Endothelial cell (in vitro differentiated cells): ENCODE results near the gene AQP5. TPM values are rescaled to one million over a fixed set of nuclear protein-coding genes. Genes with fewer than 3 reads are reported as not detected.
"Not testable (repeated sequence)": the region's sequence is repeated elsewhere in the genome, so short reads cannot be mapped to it uniquely, and the experiment has no call there.

ENCODE experiments used
- DNase-seq: peaks from one replicate; pipeline ENCODE4 v3.0.0; 2021; ENCODE audit warnings: low spot score
- H3K27ac Mint-ChIP-seq: one replicate; pipeline ENCODE4 v1.8.0; 2021; ENCODE audit warnings: mixed read lengths, inconsistent platforms; ENCODE audit not compliant: unreplicated experiment
- H3K27me3 Mint-ChIP-seq: one replicate; pipeline ENCODE4 v1.8.0; 2021; ENCODE audit warnings: mild to moderate bottlenecking, moderate library complexity, mixed read lengths, inconsistent platforms; ENCODE audit not compliant: unreplicated experiment
- H3K36me3 Mint-ChIP-seq: one replicate; pipeline ENCODE4 v1.8.0; 2021; ENCODE audit warnings: mild to moderate bottlenecking, low read depth, mixed read lengths, inconsistent platforms; ENCODE audit not compliant: unreplicated experiment
- H3K4me1 Mint-ChIP-seq: one replicate; pipeline ENCODE4 v1.8.0; 2021; ENCODE audit warnings: mild to moderate bottlenecking, mixed read lengths, inconsistent platforms; ENCODE audit not compliant: unreplicated experiment
- H3K4me3 Mint-ChIP-seq: one replicate; pipeline ENCODE4 v1.8.0; 2021; ENCODE audit warnings: mild to moderate bottlenecking, mixed read lengths, inconsistent platforms; ENCODE audit not compliant: unreplicated experiment
- H3K9me3 Mint-ChIP-seq: one replicate; pipeline ENCODE4 v1.8.0; 2021; ENCODE audit warnings: mixed read lengths, inconsistent platforms; ENCODE audit not compliant: unreplicated experiment
- CTCF ChIP-seq: fragments of 200-600 bp; sonication (generic); IDR thresholded peaks from one replicate; pipeline ENCODE4 v1.5.0; 2021; ENCODE audit warnings: antibody characterized with exemption; ENCODE audit not compliant: unreplicated experiment
- total RNA-seq: library from RNA; stranded (reverse); fragmentation: NEBNext Ultra II Directional; extraction: Animal tissue kit (Norgen Biotek cat#: 25700); gene quantifications from one replicate; pipeline ENCODE4 v1.2.1, GENCODE V29; 2021; ENCODE audit not compliant: unreplicated experiment

Gene AQP5
- total RNA-seq, 1 donor from 2014 or later: 0.26 TPM

DNA sequence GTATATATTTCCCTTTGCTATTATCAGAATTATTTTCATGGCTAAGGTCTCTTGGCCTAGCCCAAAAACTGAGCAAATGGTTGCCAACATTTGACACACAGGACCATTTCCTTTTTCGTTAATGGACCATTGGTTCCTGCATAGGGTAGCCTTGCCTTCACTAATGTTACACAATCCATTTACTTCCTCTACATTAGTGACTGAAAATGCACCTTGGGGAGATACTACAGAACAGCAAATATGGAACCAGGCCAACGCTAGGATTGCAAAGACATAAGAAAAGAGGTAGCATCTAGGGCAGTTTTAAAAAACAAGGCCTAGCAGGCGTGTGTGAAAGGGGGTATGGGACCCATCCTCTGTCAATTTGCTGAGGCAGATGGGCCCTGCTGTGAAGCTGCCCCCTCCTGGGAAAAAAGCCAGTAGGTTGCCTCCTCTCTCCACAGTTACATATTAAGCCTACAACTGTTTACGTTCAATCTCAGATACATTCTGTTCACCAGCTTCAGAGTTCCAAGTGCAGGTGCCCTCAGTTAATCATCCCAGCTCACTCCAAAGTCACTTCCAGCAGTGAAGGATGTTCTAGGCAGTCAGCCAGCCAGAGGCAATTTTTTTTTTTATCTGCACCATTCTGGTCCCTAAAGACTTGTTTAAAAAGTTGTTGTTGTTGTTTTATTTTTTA lies 26.1 kb downstream of the AQP5 start:
- peaks cover 8% of the 10 kb centered on the region for H3K36me3 Mint-ChIP-seq

GRCh38 chr12:49989400-49989799 lies 27.7 kb downstream of the AQP5 start:
- H3K36me3 Mint-ChIP-seq: peaks cover 13% of the 10 kb centered on the region
- not testable (repeated sequence) for DNase-seq, H3K27me3 Mint-ChIP-seq, H3K4me3 Mint-ChIP-seq, H3K9me3 Mint-ChIP-seq, H3K27ac Mint-ChIP-seq, H3K4me1 Mint-ChIP-seq

More for the DNA sequence above, 26.1 kb downstream of the AQP5 start:
- Mint-ChIP-seq H3K27ac (no peak overlapping the region), H3K4me3 (no peak overlapping the region), H3K4me1 (peaks cover 11% of the 10 kb centered on the region), H3K9me3 (no peaks in the 10 kb centered on the region), H3K27me3 (peaks cover 2% of the 10 kb centered on the region)
- no peak for DNase-seq
- TF ChIP-seq CTCF: no peak

DNA sequence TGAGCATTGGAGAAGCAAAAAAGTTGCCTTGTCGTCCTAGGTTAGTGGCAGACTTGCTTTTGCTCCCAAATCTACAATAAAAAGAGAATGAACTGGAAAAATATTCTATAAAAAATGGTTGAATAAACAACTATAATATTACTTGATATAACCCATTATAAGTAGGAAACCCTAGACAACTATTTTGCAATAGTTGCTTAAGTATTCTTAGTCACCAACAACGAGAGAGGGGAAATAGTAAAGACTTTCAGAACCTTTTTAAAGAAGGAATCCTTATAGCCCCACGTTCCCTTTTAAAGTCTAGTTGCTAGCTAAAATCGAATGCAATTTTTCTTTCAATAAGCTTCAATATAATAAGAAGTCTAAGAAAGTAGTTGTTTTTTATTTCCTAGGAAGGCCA lies 28.6 kb downstream of the AQP5 start:
- Mint-ChIP-seq H3K4me3 (no peak overlapping the region), H3K27ac (no peak overlapping the region), H3K27me3 (peaks cover under 1% of the 10 kb centered on the region), H3K9me3 (no peaks in the 10 kb centered on the region), H3K4me1 (no peaks in the 10 kb centered on the region), H3K36me3 (peaks cover 13% of the 10 kb centered on the region)
- no peak for DNase-seq
- TF ChIP-seq CTCF: no peak

DNA sequence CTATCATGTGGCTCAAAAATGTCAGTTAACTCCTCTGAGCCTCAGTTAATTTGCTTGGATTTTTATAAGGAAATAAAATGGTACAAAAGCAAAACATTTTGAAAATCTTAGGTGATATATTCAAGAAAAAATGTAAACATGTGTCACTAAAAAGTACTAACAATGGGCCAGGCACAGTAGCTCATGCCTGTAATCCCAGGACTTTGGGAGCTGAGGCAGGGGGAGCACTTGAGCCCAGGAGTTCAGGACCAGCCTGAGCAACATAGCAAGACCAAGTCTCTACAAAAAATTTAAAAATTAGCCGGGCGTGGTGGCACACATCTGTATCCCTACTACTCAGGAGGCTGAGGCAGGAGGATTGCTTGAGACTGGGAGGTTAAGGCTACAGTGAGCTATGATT lies 36.8 kb downstream of the AQP5 start:
- no peaks in the 10 kb centered on the region for H3K9me3 Mint-ChIP-seq
- no peak for TF ChIP-seq CTCF
- H3K36me3 Mint-ChIP-seq: peaks cover 4% of the 10 kb centered on the region
- no peaks in the 10 kb centered on the region for H3K27me3 Mint-ChIP-seq
- H3K4me1 Mint-ChIP-seq: no peaks in the 10 kb centered on the region
- DNase-seq: no peak
- H3K27ac Mint-ChIP-seq: no peak overlapping the region
- no peak overlapping the region for H3K4me3 Mint-ChIP-seq

DNA sequence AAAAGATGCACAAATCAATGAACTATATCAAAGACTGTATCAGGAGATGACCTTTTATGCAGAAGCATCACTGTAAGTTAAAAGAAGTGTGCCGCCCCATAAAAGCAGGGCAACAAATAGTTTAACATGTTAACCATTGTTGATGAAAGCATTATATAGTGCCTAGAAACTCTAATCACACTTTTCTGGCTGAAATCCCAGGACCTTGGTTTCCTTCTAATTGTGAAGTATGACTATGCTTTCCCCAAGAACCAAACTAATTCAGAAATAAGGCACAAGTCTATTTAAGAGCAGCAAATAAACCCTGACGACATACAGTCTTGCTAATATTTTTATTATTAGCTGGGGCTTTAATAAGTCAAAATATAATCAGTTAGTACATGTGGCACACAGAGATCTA lies 41.9 kb downstream of the AQP5 start:
- no peak for DNase-seq
- Mint-ChIP-seq H3K36me3 (peaks cover 4% of the 10 kb centered on the region), H3K27ac (no peak overlapping the region), H3K4me3 (no peak overlapping the region), H3K4me1 (peaks cover 13% of the 10 kb centered on the region), H3K9me3 (no peaks in the 10 kb centered on the region), H3K27me3 (no peaks in the 10 kb centered on the region)
- TF ChIP-seq CTCF: no peak
